SK-N-SH treated with all-trans-retinoic acid at 6 μM for 48 hours (cell line): ENCODE measurements around the gene LRFN2.

ENCODE experiments used
- ARNTL ChIP-seq: fragments of 450-650 bp; formaldehyde crosslinking; IDR thresholded peaks from 2 replicates; pipeline ENCODE4 v1.5.0; 2020; ENCODE audit warnings: low read depth, mild to moderate bottlenecking, moderate library complexity, borderline replicate concordance
- CREB5 ChIP-seq: fragments of 250-450 bp; sonication (Bioruptor Pico); IDR thresholded peaks from 2 replicates; pipeline ENCODE4 v1.5.1; 2020; ENCODE audit warnings: low read depth, mild to moderate bottlenecking, moderate library complexity
- ISL1 ChIP-seq: fragments of 250-450 bp; sonication (Bioruptor Pico); IDR thresholded peaks from 2 replicates; pipeline ENCODE4 v2.1.2; 2022; ENCODE audit warnings: mild to moderate bottlenecking, moderate library complexity
- PATZ1 ChIP-seq: fragments of 250-450 bp; sonication (Bioruptor Pico); IDR thresholded peaks from 2 replicates; pipeline ENCODE4 v1.8.0; 2020; ENCODE audit warnings: mild to moderate bottlenecking, moderate library complexity, borderline replicate concordance
- RARB ChIP-seq: fragments of 250-450 bp; sonication (Bioruptor Pico); IDR thresholded peaks from 2 replicates; pipeline ENCODE4 v1.8.0; 2021; ENCODE audit warnings: mild to moderate bottlenecking, moderate library complexity
- TOX ChIP-seq: fragments of 250-450 bp; sonication (Bioruptor Pico); IDR thresholded peaks from 2 replicates; pipeline ENCODE4 v1.8.0; 2021; ENCODE audit warnings: mild to moderate bottlenecking, moderate library complexity, borderline replicate concordance
- TSHZ2 ChIP-seq: fragments of 250-450 bp; sonication (Bioruptor Pico); IDR thresholded peaks from 2 replicates; pipeline ENCODE4 v1.5.0; 2020; ENCODE audit warnings: mild to moderate bottlenecking, moderate library complexity
- ZC3H10 ChIP-seq: fragments of 250-450 bp; sonication (Bioruptor Pico); IDR thresholded peaks from 2 replicates; pipeline ENCODE4 v1.5.1; 2021; ENCODE audit warnings: mild to moderate bottlenecking, moderate library complexity
- ZFP3 ChIP-seq: fragments of 250-450 bp; sonication (Bioruptor Pico); IDR thresholded peaks from 2 replicates; pipeline ENCODE4 v1.5.0; 2020; ENCODE audit warnings: mild to moderate bottlenecking, moderate library complexity
- ZFP30 ChIP-seq: fragments of 450-650 bp; formaldehyde crosslinking; IDR thresholded peaks from 2 replicates; pipeline ENCODE4 v1.5.0; 2022; ENCODE audit warnings: mild to moderate bottlenecking, moderate library complexity
- ZNF565 ChIP-seq: fragments of 450-650 bp; formaldehyde crosslinking; conservative IDR thresholded peaks from 2 replicates; pipeline ENCODE4 v1.5.0; 2020; ENCODE audit warnings: low read depth, mild to moderate bottlenecking, moderate library complexity
- ZNF70 ChIP-seq: fragments of 450-650 bp; formaldehyde crosslinking; IDR thresholded peaks from 2 replicates; pipeline ENCODE4 v1.5.0; 2020; ENCODE audit warnings: mild to moderate bottlenecking, moderate library complexity
- ZNF8 ChIP-seq: fragments of 450-650 bp; formaldehyde crosslinking; IDR thresholded peaks from 2 replicates; pipeline ENCODE4 v1.5.0; 2020; ENCODE audit warnings: mild to moderate bottlenecking, moderate library complexity

DNA sequence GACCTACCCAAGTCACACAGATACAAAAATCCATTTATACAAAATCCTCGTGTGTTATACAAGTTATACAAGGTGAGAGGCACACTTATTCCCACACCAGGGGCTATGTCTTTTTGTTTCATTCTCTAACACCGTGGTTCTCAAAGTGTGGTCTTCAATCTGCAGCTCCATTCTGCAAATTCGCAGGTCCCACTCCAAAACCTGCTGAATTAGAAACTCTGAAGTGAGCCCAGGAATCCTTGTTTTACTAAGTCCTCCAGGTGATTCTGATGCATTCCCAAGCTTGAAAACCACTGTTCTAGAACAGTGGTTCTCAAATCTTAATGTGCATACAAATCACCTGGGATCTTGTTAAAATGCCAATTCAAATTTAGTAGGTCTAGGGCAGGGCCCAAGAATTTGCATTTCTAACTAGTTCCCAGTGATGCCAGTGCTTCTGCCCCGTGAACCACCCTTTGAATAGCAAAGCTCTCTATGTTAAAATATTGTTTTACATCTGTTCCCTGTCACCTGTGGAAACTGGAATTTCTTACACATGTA, 35.1 kb downstream of the LRFN2 start:
- TF ChIP-seq CREB5 (CRISPR knock-in tag): no peak
- TF ChIP-seq ARNTL (CRISPR knock-in tag): no peak
- TF ChIP-seq ZFP3 (CRISPR knock-in tag): no peak
- no peak for TF ChIP-seq TOX (CRISPR knock-in tag)
- no peak for TF ChIP-seq ZNF8
- no peak for TF ChIP-seq RARB
- TF ChIP-seq PATZ1 (CRISPR knock-in tag): no peak
- TF ChIP-seq ZFP30 (CRISPR knock-in tag): no peak
- TF ChIP-seq ZC3H10: no peak
- no peak for TF ChIP-seq ZNF70 (CRISPR knock-in tag)
- TF ChIP-seq ZNF565 (CRISPR knock-in tag): no peak
- TF ChIP-seq TSHZ2: no peak
- no peak for TF ChIP-seq ISL1
